VCaP (cell line): ENCODE data around the gene ASB1.

ENCODE experiments used
- H3K27ac ChIP-seq: fragments of 450-650 bp; 2 replicates; pipeline ENCODE4 v1.5.1; 2017
- CTCF ChIP-seq: fragments of 450-650 bp; conservative IDR thresholded peaks from 2 replicates; pipeline ENCODE4 v1.5.1; 2017; ENCODE audit warnings: mild to moderate bottlenecking, moderate library complexity

The ASB1 gene

GRCh38 chr2:238489431-238489830 is 62.7 kb downstream of the ASB1 start:
- no peak for TF ChIP-seq CTCF
- H3K27ac ChIP-seq: no peak overlapping the region

GRCh38 chr2:238489896-238490295 is 63.2 kb downstream of the ASB1 start:
- TF ChIP-seq CTCF: no peak
- no peak overlapping the region for H3K27ac ChIP-seq

- H3K27ac ChIP-seq: no peak overlapping the region
- TF ChIP-seq CTCF: no peak
Measured at GRCh38 chr2:238492840-238493239, 66.1 kb downstream of the ASB1 start.

GRCh38 chr2:238493411-238493810 is 66.7 kb downstream of the ASB1 start:
- H3K27ac ChIP-seq: no peak overlapping the region
- TF ChIP-seq CTCF: no peak

GRCh38 chr2:238493880-238494572 is 67.3 kb downstream of the ASB1 start:
- no peak overlapping the region for H3K27ac ChIP-seq
- TF ChIP-seq CTCF: no peak

GRCh38 chr2:238494573-238494961 is 67.8 kb downstream of the ASB1 start:
- no peak for TF ChIP-seq CTCF
- no peak overlapping the region for H3K27ac ChIP-seq

GRCh38 chr2:238495422-238495821 is 68.7 kb downstream of the ASB1 start:
- TF ChIP-seq CTCF: no peak

More at GRCh38 chr2:238495422-238495821, 68.7 kb downstream of the ASB1 start:
- no peak overlapping the region for H3K27ac ChIP-seq
